GM13976 (cell line): ENCODE measurements around the gene ZNHIT6.

ENCODE experiments used
- DNase-seq: peaks from one replicate; pipeline ENCODE4 v3.0.0; 2012; ENCODE audit warnings: low spot score
- CTCF ChIP-seq: IDR thresholded peaks from 2 replicates; pipeline ENCODE4 v1.5.1; 2012; ENCODE audit warnings: borderline replicate concordance, mild to moderate bottlenecking; ENCODE audit not compliant: insufficient read depth; ENCODE audit errors: extremely low read depth, missing control alignments, control extremely low read depth
- in situ Hi-C: fragments of 300-500 bp; cut with MboI; formaldehyde crosslinking; loops from one replicate; pipeline ENCODE4 v1.12.0; 2022; ENCODE audit warnings: low sequenced_read_pairs, mixed read lengths, inconsistent platforms; ENCODE audit not compliant: unreplicated experiment

ZNHIT6 gene

GRCh38 chr1:85697895-85698294 is 10.3 kb downstream of the ZNHIT6 start:
- no peak for DNase-seq
- in situ Hi-C loops = no loop called here
- no peak for TF ChIP-seq CTCF

- no peak for TF ChIP-seq CTCF
- in situ Hi-C loops = no loop called here
- no peak for DNase-seq
Measured at GRCh38 chr1:85692730-85693314, 15.4 kb downstream of the ZNHIT6 start.

DNA sequence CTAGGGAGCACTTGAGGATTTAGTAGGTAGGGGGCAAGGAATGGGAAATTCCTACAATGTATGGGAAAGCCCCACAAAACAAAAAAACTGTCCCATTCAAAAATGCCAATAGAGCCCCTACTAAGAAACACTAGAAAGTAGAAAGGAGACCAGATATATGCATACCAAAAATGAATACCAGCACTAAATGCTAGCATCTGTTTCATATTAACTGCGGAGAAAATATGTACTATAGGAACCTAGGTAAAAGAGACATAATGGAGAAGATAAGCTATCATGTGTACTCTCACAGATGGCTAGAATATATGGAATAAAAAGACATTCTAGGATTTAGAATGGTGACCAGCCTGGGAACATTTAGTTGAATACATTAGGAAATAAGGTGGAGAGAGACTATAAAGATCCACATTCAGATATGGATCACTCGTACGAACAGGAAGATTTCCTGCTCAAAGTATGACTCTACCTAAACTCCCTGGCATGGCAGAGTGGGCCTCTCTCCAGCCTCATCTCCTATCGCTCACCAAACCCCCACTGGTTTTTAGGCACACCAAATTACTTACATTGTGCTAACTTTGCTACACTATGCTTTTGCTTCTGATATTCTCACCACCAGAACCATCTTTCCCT is 18.3 kb downstream of the ZNHIT6 start:
- in situ Hi-C loops = no loop called here
- no peak for DNase-seq
- TF ChIP-seq CTCF = no peak

GRCh38 chr1:85683292-85684025 is 24.8 kb downstream of the ZNHIT6 start:
- no peak for DNase-seq
- no peak for TF ChIP-seq CTCF
- in situ Hi-C loops = no loop called here

- in situ Hi-C loops = no loop called here
- no peak for TF ChIP-seq CTCF
- no peak for DNase-seq
Measured at GRCh38 chr1:85681087-85681486, 27.1 kb downstream of the ZNHIT6 start.

DNA sequence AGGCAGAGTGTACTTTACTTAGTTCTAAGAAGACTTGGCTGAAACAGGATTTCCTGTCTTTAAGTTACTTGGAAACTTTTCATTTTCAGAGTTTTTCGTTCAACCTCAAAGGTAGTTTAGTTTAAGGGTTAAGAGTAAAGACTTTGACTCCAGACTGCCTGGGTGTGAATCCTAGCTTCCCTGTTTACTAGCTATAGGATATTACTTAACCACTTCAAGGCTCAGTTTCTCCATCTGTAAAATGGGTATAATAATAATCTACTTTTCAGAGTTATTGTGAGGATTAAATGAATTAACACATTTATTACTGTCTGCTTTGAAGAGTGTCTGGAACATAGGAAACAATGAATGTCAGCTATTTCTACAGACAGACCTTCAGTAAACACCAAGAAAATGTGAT is 30.0 kb downstream of the ZNHIT6 start:
- in situ Hi-C loops = no loop called here
- no peak for TF ChIP-seq CTCF
- DNase-seq = no peak
